Measurements from ENCODE around the gene NLE1.

NLE1 gene

GRCh38 chr17:35084987-35085386 lies 57.1 kb downstream of the NLE1 start:
- DNase-seq: no peak

GRCh38 chr17:35083071-35083470 lies 59.0 kb downstream of the NLE1 start:
- DNase-seq: no peak

- DNase-seq: no peak
Observed at GRCh38 chr17:35082073-35082657, 59.9 kb downstream of the NLE1 start.

- no peak for DNase-seq
Observed at GRCh38 chr17:35081638-35082037, 60.5 kb downstream of the NLE1 start.

GRCh38 chr17:35080536-35080935 lies 61.6 kb downstream of the NLE1 start:
- DNase-seq: no peak

GRCh38 chr17:35079547-35080423 lies 62.3 kb downstream of the NLE1 start:
- DNase-seq: no peak

All from activated gamma-delta T cell treated with Interleukin-2 at 50 U/mL for 16 hours (primary cell).